KMS-11 (cell line): ENCODE results near the gene MGAT3.

ENCODE experiments used
- H2AFZ ChIP-seq: fragments of 200-600 bp; sonication (generic); 2 replicates; pipeline ENCODE4 v1.6.1; 2016; ENCODE audit warnings: antibody characterized with exemption, mixed run types, low read depth
- H3K27ac ChIP-seq: fragments of 200-600 bp; sonication (generic); 2 replicates; pipeline ENCODE4 v1.6.1; 2016; ENCODE audit warnings: mild to moderate bottlenecking, mixed run types
- H3K27me3 ChIP-seq: fragments of 200-600 bp; sonication (generic); 2 replicates; pipeline ENCODE4 v1.6.1; 2017; ENCODE audit warnings: mild to moderate bottlenecking, low read depth, mixed run types, moderate library complexity; ENCODE audit not compliant: insufficient read depth
- H3K36me3 ChIP-seq: fragments of 200-600 bp; sonication (generic); 2 replicates; pipeline ENCODE4 v1.6.1; 2017; ENCODE audit warnings: mild to moderate bottlenecking, mixed run types; ENCODE audit not compliant: insufficient read depth
- H3K4me1 ChIP-seq: fragments of 200-600 bp; sonication (generic); 2 replicates; pipeline ENCODE4 v1.6.1; 2016; ENCODE audit warnings: mild to moderate bottlenecking, low read depth, mixed run types; ENCODE audit not compliant: poor library complexity, severe bottlenecking
- H3K4me2 ChIP-seq: fragments of 200-600 bp; sonication (generic); 2 replicates; pipeline ENCODE4 v1.7.0; 2016; ENCODE audit warnings: mild to moderate bottlenecking, mixed run types
- H3K4me3 ChIP-seq: fragments of 200-600 bp; sonication (generic); IDR thresholded peaks from 2 replicates; pipeline ENCODE4 v1.6.1; 2017; ENCODE audit warnings: low read depth, low read length, mixed read lengths; ENCODE audit not compliant: insufficient read depth
- H3K79me2 ChIP-seq: fragments of 200-600 bp; sonication (generic); 2 replicates; pipeline ENCODE4 v1.6.1; 2016; ENCODE audit warnings: low read depth, mixed run types; ENCODE audit not compliant: insufficient read depth
- H3K9ac ChIP-seq: fragments of 200-600 bp; sonication (generic); 2 replicates; pipeline ENCODE4 v1.6.1; 2016; ENCODE audit warnings: mild to moderate bottlenecking, mixed run types
- H4K20me1 ChIP-seq: fragments of 200-600 bp; sonication (generic); 2 replicates; pipeline ENCODE4 v1.6.1; 2016; ENCODE audit warnings: mild to moderate bottlenecking, mixed run types; ENCODE audit not compliant: insufficient read depth
- CTCF ChIP-seq: fragments of 200-600 bp; sonication (generic); conservative IDR thresholded peaks from 2 replicates; pipeline ENCODE4 v1.6.1; 2017; ENCODE audit warnings: low read depth, mild to moderate bottlenecking, antibody characterized with exemption, low read length, moderate library complexity, mixed read lengths

The MGAT3 gene

DNA sequence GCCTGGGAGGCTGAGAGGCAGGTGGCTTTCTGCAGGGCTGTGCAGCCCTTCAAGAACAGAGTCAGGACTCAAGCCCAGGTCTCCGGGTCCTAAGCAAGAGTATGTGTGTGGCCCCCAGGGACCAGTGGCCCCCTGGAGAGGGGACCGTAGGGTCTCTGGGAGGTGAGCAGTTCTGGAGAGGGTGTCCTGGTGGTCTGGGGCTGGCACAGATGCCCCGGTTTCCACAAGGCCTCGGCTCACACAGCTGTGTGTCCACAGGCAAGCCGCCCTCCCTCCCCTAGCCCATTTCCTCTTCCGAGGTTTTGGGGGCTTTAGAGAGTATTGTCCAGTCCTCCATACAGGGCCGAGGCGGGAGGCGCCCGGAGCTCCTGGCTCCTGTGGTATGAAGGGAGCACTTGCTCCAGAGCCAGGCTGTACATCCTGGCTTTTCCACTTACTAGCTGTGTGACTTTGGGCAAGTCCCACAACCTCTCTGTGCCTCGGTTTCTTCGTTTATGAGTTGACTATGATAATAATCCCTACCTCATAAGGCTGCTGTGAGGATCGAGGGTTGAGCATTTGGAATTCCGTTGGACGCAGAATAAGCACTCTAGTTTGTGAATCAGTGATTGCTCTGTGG, 79.1 kb downstream of the MGAT3 start:
- Histone ChIP-seq H2AFZ (no peak overlapping the region), H4K20me1 (no peaks in the 10 kb centered on the region), H3K27me3 (peaks cover 18% of the 10 kb centered on the region; the same call in 1 of the 2 replicates), H3K4me2 (no peak overlapping the region), H3K4me1 (peaks cover 8% of the 10 kb centered on the region), H3K27ac (no peak overlapping the region), H3K4me3 (no peak overlapping the region), H3K79me2 (peaks cover 14% of the 10 kb centered on the region; the same call in 1 of the 2 replicates), H3K36me3 (no peaks in the 10 kb centered on the region), H3K9ac (no peak overlapping the region)
- TF ChIP-seq CTCF: no peak

DNA sequence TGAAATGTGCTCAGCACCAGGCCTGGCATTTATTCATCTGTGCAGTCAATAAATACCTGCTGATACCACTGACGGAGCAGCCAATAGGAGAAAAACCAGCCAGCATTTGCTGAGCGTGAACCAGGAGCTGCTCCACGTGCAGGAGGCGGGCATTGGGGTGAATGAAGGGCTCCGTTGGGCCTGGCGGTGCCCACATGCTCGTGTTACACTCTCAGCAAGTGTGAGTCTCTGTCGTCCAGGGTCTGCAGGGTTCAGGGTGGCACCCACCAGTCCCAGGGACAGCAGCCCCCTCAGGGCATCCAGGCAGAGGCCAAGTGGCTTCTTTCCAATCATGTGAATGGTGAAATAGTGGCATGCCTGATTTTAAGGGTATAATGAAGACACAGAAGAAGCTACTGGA, 79.9 kb downstream of the MGAT3 start:
- H3K27ac ChIP-seq: no peak overlapping the region
- H3K27me3 ChIP-seq: peaks cover 20% of the 10 kb centered on the region; the same call in 1 of the 2 replicates
- no peak overlapping the region for H2AFZ ChIP-seq
- no peak for TF ChIP-seq CTCF
- H3K4me1 ChIP-seq: peaks cover under 1% of the 10 kb centered on the region
- no peak overlapping the region for H3K4me2 ChIP-seq
- H3K36me3 ChIP-seq: no peaks in the 10 kb centered on the region
- peaks cover 6% of the 10 kb centered on the region; the same call in 1 of the 2 replicates for H3K79me2 ChIP-seq
- no peak overlapping the region for H3K9ac ChIP-seq
- no peaks in the 10 kb centered on the region for H4K20me1 ChIP-seq
- no peak overlapping the region for H3K4me3 ChIP-seq

DNA sequence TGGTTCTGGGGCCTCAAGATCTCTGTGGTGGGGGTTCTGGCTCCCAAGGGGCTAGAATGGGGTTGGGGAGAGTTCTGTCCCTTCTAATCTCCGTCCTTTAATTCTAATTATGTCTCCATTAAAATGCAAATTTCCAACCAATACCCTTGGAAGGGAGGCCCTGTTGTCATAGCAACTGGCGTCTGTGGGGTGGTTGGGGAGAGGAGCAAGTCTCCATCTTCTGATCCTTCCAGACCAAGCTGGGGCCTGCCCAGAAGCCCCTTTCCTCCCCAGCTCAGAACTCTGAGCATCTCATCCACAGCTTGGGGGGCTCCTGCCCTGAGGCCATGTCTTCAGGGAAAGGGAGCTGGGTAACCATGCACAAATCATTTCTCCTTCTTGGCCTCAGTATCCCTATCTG, 81.2 kb downstream of the MGAT3 start:
- TF ChIP-seq CTCF: no peak
- no peaks in the 10 kb centered on the region for H3K4me1 ChIP-seq
- H2AFZ ChIP-seq: no peak overlapping the region
- H3K4me2 ChIP-seq: no peak overlapping the region
- H3K79me2 ChIP-seq: no peaks in the 10 kb centered on the region
- H4K20me1 ChIP-seq: no peaks in the 10 kb centered on the region
- no peaks in the 10 kb centered on the region for H3K36me3 ChIP-seq
- no peak overlapping the region for H3K27ac ChIP-seq
- no peak overlapping the region for H3K9ac ChIP-seq
- no peak overlapping the region for H3K4me3 ChIP-seq
- peaks cover 30% of the 10 kb centered on the region; the same call in 1 of the 2 replicates for H3K27me3 ChIP-seq
